Mesendoderm (in vitro differentiated cells): ENCODE data around the gene RERG.

ENCODE experiments used
- DNase-seq: peaks from one replicate; pipeline ENCODE4 v3.0.0; 2013
- H2AK5ac ChIP-seq: 2 replicates; pipeline ENCODE4 v1.6.1; 2013; ENCODE audit warnings: low read length, inconsistent platforms
- H2BK120ac ChIP-seq: 2 replicates; pipeline ENCODE4 v1.6.1; 2013; ENCODE audit warnings: low read depth, mild to moderate bottlenecking, low read length, moderate library complexity, mixed read lengths
- H2BK15ac ChIP-seq: replicated peaks from 2 replicates; pipeline ENCODE4 v1.6.1; 2013; ENCODE audit warnings: low read depth, mild to moderate bottlenecking, moderate library complexity
- H2BK5ac ChIP-seq: 2 replicates; pipeline ENCODE4 v1.6.1; 2013; ENCODE audit warnings: low read length, inconsistent platforms
- H3K18ac ChIP-seq: 2 replicates; pipeline ENCODE4 v1.6.1; 2013; ENCODE audit warnings: mild to moderate bottlenecking, low read length, mixed read lengths
- H3K23ac ChIP-seq: one replicate; pipeline ENCODE4 v1.6.1; 2013; ENCODE audit warnings: low read length
- H3K27ac ChIP-seq: 2 replicates; pipeline ENCODE4 v1.5.1; 2013; ENCODE audit warnings: low read depth, mild to moderate bottlenecking, inconsistent platforms, low read length, moderate library complexity
- H3K27me3 ChIP-seq: 2 replicates; pipeline ENCODE4 v1.6.1; 2013; ENCODE audit warnings: low read length, control low read depth, mild to moderate bottlenecking, inconsistent platforms; ENCODE audit not compliant: insufficient read depth, poor library complexity
- H3K36me3 ChIP-seq: 2 replicates; pipeline ENCODE4 v1.6.1; 2013; ENCODE audit warnings: low read length, inconsistent platforms; ENCODE audit not compliant: control insufficient read depth, insufficient read depth
- H3K4ac ChIP-seq: one replicate; pipeline ENCODE4 v1.6.1; 2013; ENCODE audit warnings: low read depth, mild to moderate bottlenecking, low read length, moderate library complexity
- H3K4me1 ChIP-seq: 2 replicates; pipeline ENCODE4 v1.6.1; 2013; ENCODE audit warnings: low read depth, low read length, inconsistent platforms; ENCODE audit not compliant: control insufficient read depth
- H3K4me2 ChIP-seq: 2 replicates; pipeline ENCODE4 v1.6.1; 2013; ENCODE audit warnings: low read length
- H3K4me3 ChIP-seq: 2 replicates; pipeline ENCODE4 v1.5.1; 2013; ENCODE audit warnings: mild to moderate bottlenecking, low read length
- H3K56ac ChIP-seq: one replicate; pipeline ENCODE4 v1.6.1; 2013; ENCODE audit warnings: low read length
- H3K79me1 ChIP-seq: 2 replicates; pipeline ENCODE4 v1.6.1; 2013; ENCODE audit warnings: low read length, inconsistent platforms
- H3K79me2 ChIP-seq: 2 replicates; pipeline ENCODE4 v1.6.1; 2013; ENCODE audit warnings: mild to moderate bottlenecking, low read length; ENCODE audit not compliant: control insufficient read depth, insufficient read depth
- H3K9ac ChIP-seq: 2 replicates; pipeline ENCODE4 v1.6.1; 2013; ENCODE audit warnings: low read length, inconsistent platforms
- H4K5ac ChIP-seq: one replicate; pipeline ENCODE4 v1.6.1; 2013; ENCODE audit warnings: low read length
- H4K8ac ChIP-seq: one replicate; pipeline ENCODE4 v1.6.1; 2013; ENCODE audit warnings: low read depth, mild to moderate bottlenecking, control low read depth, low read length, moderate library complexity
- WGBS: extraction: QIAGEN DNeasy Blood & Tissue Kit; methylation state at CpG from one replicate; pipeline ENCODE4 v1.1.7; 2013; ENCODE audit warnings: low lambda C conversion rate, missing lambda C conversion rate; ENCODE audit not compliant: insufficient coverage; ENCODE audit errors: extremely low coverage; 5-methylcytosine and 5-hydroxymethylcytosine counted together

Gene RERG

GRCh38 chr12:15123401-15123800 lies 97.8 kb downstream of the RERG start:
- Histone ChIP-seq H3K27me3 (no peaks in the 10 kb centered on the region), H3K4ac (no peak overlapping the region), H2AK5ac (no peak overlapping the region), H3K9ac (no peak overlapping the region), H3K23ac (no peak overlapping the region), H3K79me1 (no peaks in the 10 kb centered on the region), H3K36me3 (no peaks in the 10 kb centered on the region), H3K18ac (no peak overlapping the region), H3K79me2 (no peaks in the 10 kb centered on the region), H3K56ac (no peak overlapping the region), H3K4me1 (no peaks in the 10 kb centered on the region), H3K4me3 (no peak overlapping the region), H3K4me2 (no peak overlapping the region), H2BK5ac (no peak overlapping the region), H2BK120ac (no peak overlapping the region), H3K27ac (no peak overlapping the region), H4K8ac (no peak overlapping the region), H4K5ac (no peak overlapping the region), H2BK15ac (no peak overlapping the region)
- no peak for DNase-seq

DNA sequence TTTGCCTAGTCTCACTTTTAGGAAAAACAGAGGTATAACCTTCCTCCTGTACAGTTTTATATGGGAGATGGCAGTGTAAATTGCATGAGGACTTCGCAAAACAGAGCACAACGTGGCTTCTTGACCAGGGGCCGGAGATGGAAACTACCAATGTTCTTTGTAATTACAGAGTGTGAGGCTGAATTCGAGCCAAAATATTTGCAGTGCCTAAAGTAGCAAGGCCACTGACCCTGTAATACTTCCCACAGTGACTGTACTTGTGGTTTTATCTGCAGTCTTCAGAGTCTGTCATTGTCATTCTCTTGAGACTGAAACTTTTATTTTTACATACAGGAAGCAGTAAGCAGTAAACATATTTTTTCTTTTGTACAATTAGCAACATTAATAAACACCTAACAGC lies 98.9 kb downstream of the RERG start:
- no peak for DNase-seq
- WGBS: no CpG with 5 or more reads among the region's 4 CpGs

DNA sequence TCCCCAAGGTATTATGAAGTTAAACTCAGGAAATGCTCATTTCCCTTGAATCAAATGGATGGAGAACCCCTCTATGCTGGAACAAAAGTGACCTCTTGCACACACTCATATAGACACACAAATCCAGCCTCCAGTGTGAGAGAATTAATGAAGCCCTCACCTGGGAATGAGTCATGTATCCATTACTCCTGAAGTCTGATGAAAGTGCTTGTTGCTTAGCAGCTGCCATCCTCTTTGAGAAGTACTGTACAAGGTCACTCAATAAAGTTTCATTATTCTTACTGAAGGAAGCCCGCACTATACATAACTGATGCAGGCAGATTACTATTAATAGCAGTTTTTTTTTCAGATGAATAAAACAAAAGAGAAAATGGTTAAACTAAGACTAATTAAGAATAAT lies 102.3 kb downstream of the RERG start:
- no peak overlapping the region for H2AK5ac ChIP-seq
- no CpG with 5 or more reads among the region's 1 CpG for WGBS

More for the DNA sequence above, 98.9 kb downstream of the RERG start:
- no peak overlapping the region for H3K56ac ChIP-seq
- no peak overlapping the region for H2BK15ac ChIP-seq
- H2BK120ac ChIP-seq: no peak overlapping the region
- no peaks in the 10 kb centered on the region for H3K79me2 ChIP-seq
- no peaks in the 10 kb centered on the region for H3K27me3 ChIP-seq
- no peak overlapping the region for H2AK5ac ChIP-seq
- H3K36me3 ChIP-seq: no peaks in the 10 kb centered on the region
- H3K4me2 ChIP-seq: no peak overlapping the region
- H3K27ac ChIP-seq: no peak overlapping the region
- no peak overlapping the region for H4K8ac ChIP-seq
- H4K5ac ChIP-seq: no peak overlapping the region
- no peak overlapping the region for H3K4ac ChIP-seq
- no peak overlapping the region for H2BK5ac ChIP-seq
- H3K18ac ChIP-seq: no peak overlapping the region
- no peak overlapping the region for H3K9ac ChIP-seq
- no peak overlapping the region for H3K4me3 ChIP-seq
- H3K4me1 ChIP-seq: no peaks in the 10 kb centered on the region
- no peak overlapping the region for H3K23ac ChIP-seq
- H3K79me1 ChIP-seq: no peaks in the 10 kb centered on the region

DNA sequence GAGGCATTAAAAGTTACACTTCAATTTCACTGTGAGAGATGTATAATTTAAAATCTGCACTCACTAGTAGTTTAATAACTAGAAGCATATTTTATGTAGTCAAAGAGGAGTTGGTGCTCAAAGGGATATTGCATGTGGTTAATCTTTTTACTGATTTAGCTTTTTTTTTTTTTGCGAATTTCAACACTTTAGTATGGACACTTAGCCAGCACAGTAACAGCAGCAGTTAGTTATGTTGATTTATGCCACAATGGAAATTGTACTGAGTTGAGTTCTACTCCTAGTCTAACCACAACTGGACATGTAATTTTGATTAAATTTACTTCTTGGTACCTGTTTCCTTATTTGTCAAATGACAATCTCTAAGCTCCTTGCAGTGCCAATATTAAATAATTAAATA lies 104.2 kb downstream of the RERG start:
- no peak overlapping the region for H2BK15ac ChIP-seq
- H3K4me2 ChIP-seq: no peak overlapping the region
- no peak overlapping the region for H4K5ac ChIP-seq
- H2AK5ac ChIP-seq: no peak overlapping the region
- H3K56ac ChIP-seq: no peak overlapping the region
- no peaks in the 10 kb centered on the region for H3K79me2 ChIP-seq
- no CpG with 5 or more reads among the region's 1 CpG for WGBS
- H4K8ac ChIP-seq: no peak overlapping the region
- no peak overlapping the region for H3K18ac ChIP-seq
- no peak overlapping the region for H2BK120ac ChIP-seq
- H3K9ac ChIP-seq: no peak overlapping the region
- no peaks in the 10 kb centered on the region for H3K27me3 ChIP-seq
- H3K23ac ChIP-seq: no peak overlapping the region
- no peak overlapping the region for H3K4me3 ChIP-seq
- no peak overlapping the region for H2BK5ac ChIP-seq
- no peaks in the 10 kb centered on the region for H3K36me3 ChIP-seq
- no peaks in the 10 kb centered on the region for H3K79me1 ChIP-seq
- H3K4ac ChIP-seq: no peak overlapping the region
- DNase-seq: no peak
- no peak overlapping the region for H3K27ac ChIP-seq
- H3K4me1 ChIP-seq: no peaks in the 10 kb centered on the region

More for the DNA sequence above, 102.3 kb downstream of the RERG start:
- H3K27ac ChIP-seq: no peak overlapping the region
- H3K4me1 ChIP-seq: no peaks in the 10 kb centered on the region
- no peaks in the 10 kb centered on the region for H3K79me1 ChIP-seq
- no peaks in the 10 kb centered on the region for H3K79me2 ChIP-seq
- no peak overlapping the region for H3K4me2 ChIP-seq
- no peak overlapping the region for H3K56ac ChIP-seq
- no peak overlapping the region for H3K18ac ChIP-seq
- H3K36me3 ChIP-seq: no peaks in the 10 kb centered on the region
- H3K4me3 ChIP-seq: no peak overlapping the region
- H2BK120ac ChIP-seq: no peak overlapping the region
- no peak for DNase-seq
- H2BK15ac ChIP-seq: no peak overlapping the region
- no peak overlapping the region for H4K5ac ChIP-seq
- no peak overlapping the region for H2BK5ac ChIP-seq
- H4K8ac ChIP-seq: no peak overlapping the region
- H3K27me3 ChIP-seq: no peaks in the 10 kb centered on the region
- no peak overlapping the region for H3K4ac ChIP-seq
- no peak overlapping the region for H3K23ac ChIP-seq
- H3K9ac ChIP-seq: no peak overlapping the region

DNA sequence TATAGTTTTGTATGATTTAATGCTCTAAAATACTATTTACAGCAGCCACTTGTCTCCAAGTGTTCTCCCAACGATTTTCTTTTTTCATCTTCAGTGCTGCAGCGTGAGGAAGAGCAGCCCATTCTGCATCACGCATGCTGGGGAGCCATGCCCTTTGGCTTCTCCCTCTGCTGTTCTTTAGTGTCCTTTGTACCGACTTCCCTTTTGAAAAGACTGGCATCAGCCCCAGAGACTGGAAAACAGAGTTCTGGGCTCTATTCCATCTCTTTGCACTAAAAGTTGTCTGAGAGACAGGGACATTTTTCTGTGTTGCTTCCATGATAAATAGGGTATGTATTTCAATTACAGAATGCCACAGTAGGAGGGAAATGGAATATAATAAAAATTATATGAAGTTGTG lies 105.1 kb downstream of the RERG start:
- H4K5ac ChIP-seq: no peak overlapping the region
- no peak overlapping the region for H3K27ac ChIP-seq
- H2AK5ac ChIP-seq: no peak overlapping the region
- H2BK5ac ChIP-seq: no peak overlapping the region
- H3K79me1 ChIP-seq: no peaks in the 10 kb centered on the region
- H3K9ac ChIP-seq: no peak overlapping the region
- no peak overlapping the region for H2BK120ac ChIP-seq
- no peak overlapping the region for H4K8ac ChIP-seq
- H3K56ac ChIP-seq: no peak overlapping the region
- WGBS: no CpG with 5 or more reads among the region's 4 CpGs
- H3K79me2 ChIP-seq: no peaks in the 10 kb centered on the region
- H2BK15ac ChIP-seq: no peak overlapping the region
- no peak overlapping the region for H3K4me2 ChIP-seq
- no peak for DNase-seq
- no peaks in the 10 kb centered on the region for H3K36me3 ChIP-seq
- H3K4me1 ChIP-seq: no peaks in the 10 kb centered on the region
- no peak overlapping the region for H3K4me3 ChIP-seq
- no peak overlapping the region for H3K18ac ChIP-seq
- H3K23ac ChIP-seq: no peak overlapping the region
- H3K27me3 ChIP-seq: no peaks in the 10 kb centered on the region
- H3K4ac ChIP-seq: no peak overlapping the region

GRCh38 chr12:15115434-15115833 lies 105.8 kb downstream of the RERG start:
- Histone ChIP-seq H3K4me2 (no peak overlapping the region), H3K9ac (no peak overlapping the region), H3K27me3 (no peaks in the 10 kb centered on the region)

More at GRCh38 chr12:15115434-15115833, 105.8 kb downstream of the RERG start:
- H4K8ac ChIP-seq: no peak overlapping the region
- no peaks in the 10 kb centered on the region for H3K79me1 ChIP-seq
- H2BK120ac ChIP-seq: no peak overlapping the region
- no peaks in the 10 kb centered on the region for H3K79me2 ChIP-seq
- H3K23ac ChIP-seq: no peak overlapping the region
- no peak overlapping the region for H2BK15ac ChIP-seq
- DNase-seq: no peak
- H3K4ac ChIP-seq: no peak overlapping the region
- H4K5ac ChIP-seq: no peak overlapping the region
- H3K4me3 ChIP-seq: no peak overlapping the region
- no peak overlapping the region for H3K56ac ChIP-seq
- no peak overlapping the region for H2AK5ac ChIP-seq
- no peak overlapping the region for H3K27ac ChIP-seq
- WGBS: no CpG with 5 or more reads among the region's 3 CpGs
- no peaks in the 10 kb centered on the region for H3K36me3 ChIP-seq
- no peaks in the 10 kb centered on the region for H3K4me1 ChIP-seq
- H2BK5ac ChIP-seq: no peak overlapping the region
- H3K18ac ChIP-seq: no peak overlapping the region
